ENCODE measurements around the gene WIPF1.

WIPF1 gene

GRCh38 chr2:174511580-174512260, 85.9 kb downstream of the WIPF1 start:
- H3K27ac ChIP-seq (ENCODE audit: low read depth, low read length), result no peak overlapping the region
- no peak overlapping the region for H3K4me3 ChIP-seq (ENCODE audit: low read length)
- H3K9me3 ChIP-seq (ENCODE audit: control insufficient read depth, insufficient read depth, low read length), result peaks cover 22% of the 10 kb centered on the region
- no peak for TF ChIP-seq EZH2phosphoT487 (IDR thresholded peaks at IDR 0.05; ENCODE audit: borderline replicate concordance, low read length)
- TF ChIP-seq, protein P1, sequence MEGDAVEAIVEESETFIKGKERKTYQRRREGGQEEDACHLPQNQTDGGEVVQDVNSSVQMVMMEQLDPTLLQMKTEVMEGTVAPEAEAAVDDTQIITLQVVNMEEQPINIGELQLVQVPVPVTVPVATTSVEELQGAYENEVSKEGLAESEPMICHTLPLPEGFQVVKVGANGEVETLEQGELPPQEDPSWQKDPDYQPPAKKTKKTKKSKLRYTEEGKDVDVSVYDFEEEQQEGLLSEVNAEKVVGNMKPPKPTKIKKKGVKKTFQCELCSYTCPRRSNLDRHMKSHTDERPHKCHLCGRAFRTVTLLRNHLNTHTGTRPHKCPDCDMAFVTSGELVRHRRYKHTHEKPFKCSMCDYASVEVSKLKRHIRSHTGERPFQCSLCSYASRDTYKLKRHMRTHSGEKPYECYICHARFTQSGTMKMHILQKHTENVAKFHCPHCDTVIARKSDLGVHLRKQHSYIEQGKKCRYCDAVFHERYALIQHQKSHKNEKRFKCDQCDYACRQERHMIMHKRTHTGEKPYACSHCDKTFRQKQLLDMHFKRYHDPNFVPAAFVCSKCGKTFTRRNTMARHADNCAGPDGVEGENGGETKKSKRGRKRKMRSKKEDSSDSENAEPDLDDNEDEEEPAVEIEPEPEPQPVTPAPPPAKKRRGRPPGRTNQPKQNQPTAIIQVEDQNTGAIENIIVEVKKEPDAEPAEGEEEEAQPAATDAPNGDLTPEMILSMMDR (IDR thresholded peaks at IDR 0.05; ENCODE audit: low read depth, low read length, poor library complexity, severe bottlenecking), result no peak
- H3K9me2 ChIP-seq (replicated peaks; ENCODE audit: control insufficient read depth, low read length), result no peaks in the 10 kb centered on the region
- H3K36me3 ChIP-seq (ENCODE audit: control insufficient read depth, low read length), result no peaks in the 10 kb centered on the region
- H3F3A ChIP-seq (ENCODE audit: control insufficient read depth, insufficient read depth), result no peaks in the 10 kb centered on the region
- no peak overlapping the region for H3K4me2 ChIP-seq (ENCODE audit: low read length)
- H3K27me3 ChIP-seq (ENCODE audit: control insufficient read depth, low read length), result no peaks in the 10 kb centered on the region
- H3K4me1 ChIP-seq (ENCODE audit: control insufficient read depth, low read length), result no peaks in the 10 kb centered on the region
- H3K79me2 ChIP-seq (ENCODE audit: control insufficient read depth, low read length), result no peaks in the 10 kb centered on the region
- H4K20me1 ChIP-seq (ENCODE audit: control insufficient read depth, insufficient read depth, low read depth, low read length), result no peaks in the 10 kb centered on the region

- TF ChIP-seq EZH2phosphoT487 (IDR thresholded peaks at IDR 0.05; ENCODE audit: borderline replicate concordance, low read length), result no peak
- no peak overlapping the region for H3K4me3 ChIP-seq (ENCODE audit: low read length)
- H3K4me1 ChIP-seq (ENCODE audit: control insufficient read depth, low read length), result no peaks in the 10 kb centered on the region
- H3K9me3 ChIP-seq (ENCODE audit: control insufficient read depth, insufficient read depth, low read length), result peaks cover 22% of the 10 kb centered on the region
- H4K20me1 ChIP-seq (ENCODE audit: control insufficient read depth, insufficient read depth, low read depth, low read length), result no peaks in the 10 kb centered on the region
- no peak overlapping the region for H3K4me2 ChIP-seq (ENCODE audit: low read length)
- no peak overlapping the region for H3K27ac ChIP-seq (ENCODE audit: low read depth, low read length)
- no peaks in the 10 kb centered on the region for H3K9me2 ChIP-seq (replicated peaks; ENCODE audit: control insufficient read depth, low read length)
- H3F3A ChIP-seq (ENCODE audit: control insufficient read depth, insufficient read depth), result no peaks in the 10 kb centered on the region
- H3K27me3 ChIP-seq (ENCODE audit: control insufficient read depth, low read length), result no peaks in the 10 kb centered on the region
- no peaks in the 10 kb centered on the region for H3K79me2 ChIP-seq (ENCODE audit: control insufficient read depth, low read length)
- no peaks in the 10 kb centered on the region for H3K36me3 ChIP-seq (ENCODE audit: control insufficient read depth, low read length)
These were observed 86.9 kb downstream of the WIPF1 start for GRCh38 chr2:174510583-174511189.
